ENCODE measurements around the gene SH3BP4. TPM values are rescaled to one million over a fixed set of nuclear protein-coding genes. Genes with fewer than 3 reads are reported as not detected.

SH3BP4 gene
- total RNA-seq, 1 donor from 2014 or later, result 1.1 TPM

GRCh38 chr2:235092433-235093223 is 140.8 kb downstream of the SH3BP4 start:
- H3K27ac Mint-ChIP-seq, result no peak overlapping the region
- intact Hi-C loops (cut with micrococcal nuclease), result no loop called here
- ChIA-PET CTCF (no interaction called here), POLR2A (no interaction called here)
- no peak for DNase-seq
- no peaks in the 10 kb centered on the region for H3K9me3 Mint-ChIP-seq
- no peaks in the 10 kb centered on the region for H3K36me3 Mint-ChIP-seq (ENCODE audit: low read depth)
- H3K4me1 Mint-ChIP-seq, result no peaks in the 10 kb centered on the region
- H3K4me3 Mint-ChIP-seq, result no peak overlapping the region
- TF ChIP-seq CTCF (IDR thresholded peaks at IDR 0.05), result no peak
- no peak for ATAC-seq (ENCODE audit: low read depth)
- peaks cover 31% of the 10 kb centered on the region for H3K27me3 Mint-ChIP-seq

GRCh38 chr2:235094457-235094856 is 142.6 kb downstream of the SH3BP4 start:
- no peak for ATAC-seq (ENCODE audit: low read depth)
- H3K4me1 Mint-ChIP-seq, result no peaks in the 10 kb centered on the region
- POLR2A ChIA-PET, result no interaction called here
- intact Hi-C loops (cut with micrococcal nuclease), result no loop called here
- no peaks in the 10 kb centered on the region for H3K36me3 Mint-ChIP-seq (ENCODE audit: low read depth)
- H3K27me3 Mint-ChIP-seq, result peaks cover 20% of the 10 kb centered on the region
- no peak for DNase-seq
- no peak overlapping the region for H3K4me3 Mint-ChIP-seq
- CTCF ChIA-PET, result no interaction called here
- H3K27ac Mint-ChIP-seq, result no peak overlapping the region
- no peak for TF ChIP-seq CTCF (IDR thresholded peaks at IDR 0.05)
- H3K9me3 Mint-ChIP-seq, result no peaks in the 10 kb centered on the region

- no peaks in the 10 kb centered on the region for H3K9me3 Mint-ChIP-seq
- no peak for TF ChIP-seq CTCF (IDR thresholded peaks at IDR 0.05)
- no peaks in the 10 kb centered on the region for H3K4me1 Mint-ChIP-seq
- no peak overlapping the region for H3K27ac Mint-ChIP-seq
- intact Hi-C loops (cut with micrococcal nuclease), result no loop called here
- no peak overlapping the region for H3K4me3 Mint-ChIP-seq
- peaks cover 15% of the 10 kb centered on the region for H3K27me3 Mint-ChIP-seq
- ATAC-seq (ENCODE audit: low read depth), result no peak
- H3K36me3 Mint-ChIP-seq (ENCODE audit: low read depth), result no peaks in the 10 kb centered on the region
- DNase-seq, result no peak
- ChIA-PET POLR2A (no interaction called here), CTCF (no interaction called here)
These were observed 143.8 kb downstream of the SH3BP4 start for GRCh38 chr2:235095569-235095968.

GRCh38 chr2:235096447-235096846 is 144.6 kb downstream of the SH3BP4 start:
- ChIA-PET POLR2A (no interaction called here), CTCF (interaction anchor here (0.9 kb wide), 1 partner anchor 21 kb away, joined by 3 read pairs; no protein-coding TSS in a partner anchor)
- H3K4me1 Mint-ChIP-seq, result no peaks in the 10 kb centered on the region
- no peak overlapping the region for H3K4me3 Mint-ChIP-seq
- no peak for DNase-seq
- H3K9me3 Mint-ChIP-seq, result no peaks in the 10 kb centered on the region
- ATAC-seq (ENCODE audit: low read depth), result no peak
- H3K27ac Mint-ChIP-seq, result no peak overlapping the region
- H3K36me3 Mint-ChIP-seq (ENCODE audit: low read depth), result no peaks in the 10 kb centered on the region
- peaks cover 15% of the 10 kb centered on the region for H3K27me3 Mint-ChIP-seq
- no peak for TF ChIP-seq CTCF (IDR thresholded peaks at IDR 0.05)
- intact Hi-C loops (cut with micrococcal nuclease), result no loop called here

GRCh38 chr2:235097196-235097595 is 145.4 kb downstream of the SH3BP4 start:
- ChIA-PET CTCF (interaction anchor here (0.9 to 1.1 kb wide), 2 partner anchors 20 to 552 kb away, joined by 3 to 4 read pairs; no protein-coding TSS in a partner anchor), POLR2A (no interaction called here)
- no peaks in the 10 kb centered on the region for H3K4me1 Mint-ChIP-seq
- ATAC-seq (ENCODE audit: low read depth) (no peak), DNase-seq (no peak)
- TF ChIP-seq CTCF (IDR thresholded peaks at IDR 0.05), result no peak
- intact Hi-C loops (cut with micrococcal nuclease), result no loop called here
- H3K9me3 Mint-ChIP-seq, result no peaks in the 10 kb centered on the region
- peaks cover 15% of the 10 kb centered on the region for H3K27me3 Mint-ChIP-seq
- no peaks in the 10 kb centered on the region for H3K36me3 Mint-ChIP-seq (ENCODE audit: low read depth)
- H3K4me3 Mint-ChIP-seq, result no peak overlapping the region
- H3K27ac Mint-ChIP-seq, result no peak overlapping the region

Measured in activated B cell treated with CpG ODN at 0.5 μM for 24 hours (primary cell).